ENCODE measurements around the gene THUMPD3. TPM values are rescaled to one million over a fixed set of nuclear protein-coding genes. Genes with fewer than 3 reads are reported as not detected.
A peak's percentile ranks its signal among the peaks of the same experiment; 100 is the strongest.

The THUMPD3 gene
- total RNA-seq, 1 donor from 2014 or later = 56.8 TPM

GRCh38 chr3:9414826-9415225, 52.0 kb downstream of the THUMPD3 start:
- Mint-ChIP-seq H3K27ac (no peak overlapping the region), H3K36me3 (peaks cover 19% of the 10 kb centered on the region), H3K4me3 (no peak overlapping the region), H3K27me3 (no peaks in the 10 kb centered on the region), H3K9me3 (no peaks in the 10 kb centered on the region), H3K4me1 (ENCODE audit: unreplicated experiment) (peaks cover 11% of the 10 kb centered on the region)
- no peak for DNase-seq (ENCODE audit: extremely low spot score, unreplicated experiment)
- TF ChIP-seq CTCF (conservative IDR thresholded peaks at IDR 0.05) = no peak

- no peak for TF ChIP-seq CTCF (conservative IDR thresholded peaks at IDR 0.05)
- no peaks in the 10 kb centered on the region for H3K27me3 Mint-ChIP-seq
- H3K27ac Mint-ChIP-seq = no peak overlapping the region
- peaks cover 16% of the 10 kb centered on the region for H3K36me3 Mint-ChIP-seq
- H3K4me1 Mint-ChIP-seq (ENCODE audit: unreplicated experiment) = peaks cover 13% of the 10 kb centered on the region
- no peak overlapping the region for H3K4me3 Mint-ChIP-seq
- DNase-seq (ENCODE audit: extremely low spot score, unreplicated experiment) = no peak
- no peaks in the 10 kb centered on the region for H3K9me3 Mint-ChIP-seq
Observed at GRCh38 chr3:9415485-9416138, 52.8 kb downstream of the THUMPD3 start.

GRCh38 chr3:9416139-9416780, 53.4 kb downstream of the THUMPD3 start:
- Mint-ChIP-seq H3K36me3 (peaks cover 16% of the 10 kb centered on the region), H3K27me3 (no peaks in the 10 kb centered on the region), H3K27ac (no peak overlapping the region), H3K4me1 (ENCODE audit: unreplicated experiment) (peaks cover 17% of the 10 kb centered on the region), H3K4me3 (no peak overlapping the region), H3K9me3 (no peaks in the 10 kb centered on the region)
- no peak for TF ChIP-seq CTCF (conservative IDR thresholded peaks at IDR 0.05)
- DNase-seq (ENCODE audit: extremely low spot score, unreplicated experiment) = no peak

- Mint-ChIP-seq H3K27ac (peak overlapping the region; percentile 40), H3K36me3 (peaks cover 6% of the 10 kb centered on the region), H3K4me3 (no peak overlapping the region), H3K4me1 (ENCODE audit: unreplicated experiment) (peaks cover 14% of the 10 kb centered on the region), H3K9me3 (no peaks in the 10 kb centered on the region), H3K27me3 (no peaks in the 10 kb centered on the region)
- no peak for TF ChIP-seq CTCF (conservative IDR thresholded peaks at IDR 0.05)
- no peak for DNase-seq (ENCODE audit: extremely low spot score, unreplicated experiment)
Observed at GRCh38 chr3:9420850-9421549, 58.1 kb downstream of the THUMPD3 start.

- Mint-ChIP-seq H3K9me3 (no peaks in the 10 kb centered on the region), H3K27ac (peak overlapping the region; percentile 90), H3K36me3 (peaks cover 7% of the 10 kb centered on the region), H3K27me3 (no peaks in the 10 kb centered on the region), H3K4me3 (peak overlapping the region; percentile 42), H3K4me1 (ENCODE audit: unreplicated experiment) (peaks cover 13% of the 10 kb centered on the region)
- no peak for DNase-seq (ENCODE audit: extremely low spot score, unreplicated experiment)
- TF ChIP-seq CTCF (conservative IDR thresholded peaks at IDR 0.05) = peak; percentile 73
Observed at GRCh38 chr3:9422712-9423424, 60.0 kb downstream of the THUMPD3 start.
